Nephron progenitor cell (in vitro differentiated cells): ENCODE data around the gene CTAGE9.
A peak's percentile ranks its signal among the peaks of the same experiment; 100 is the strongest.

Experiments
- DNase-seq: peaks from one replicate; pipeline ENCODE4 v3.0.0; 2021
- H3K27ac Mint-ChIP-seq: 2 replicates; pipeline ENCODE4 v1.8.0; 2021; ENCODE audit warnings: mild to moderate bottlenecking, moderate library complexity, mixed read lengths
- H3K27me3 Mint-ChIP-seq: 2 replicates; pipeline ENCODE4 v1.8.0; 2021; ENCODE audit warnings: mild to moderate bottlenecking, low read depth, mixed read lengths; ENCODE audit not compliant: poor library complexity
- H3K36me3 Mint-ChIP-seq: 2 replicates; pipeline ENCODE4 v1.8.0; 2021; ENCODE audit warnings: low read depth, mixed read lengths
- H3K4me1 Mint-ChIP-seq: 2 replicates; pipeline ENCODE4 v1.8.0; 2021; ENCODE audit warnings: mixed read lengths
- H3K4me3 Mint-ChIP-seq: 2 replicates; pipeline ENCODE4 v1.8.0; 2021; ENCODE audit warnings: mild to moderate bottlenecking, moderate library complexity, mixed read lengths
- H3K9me3 Mint-ChIP-seq: 2 replicates; pipeline ENCODE4 v1.8.0; 2021; ENCODE audit warnings: mild to moderate bottlenecking, moderate library complexity, mixed read lengths
- TF ChIP-seq, protein P1 (sequence below): fragments of 200-600 bp; sonication (generic); IDR thresholded peaks from 2 replicates; pipeline ENCODE4 v1.5.0; 2021; ENCODE audit warnings: antibody characterized with exemption

CTAGE9 gene

DNA sequence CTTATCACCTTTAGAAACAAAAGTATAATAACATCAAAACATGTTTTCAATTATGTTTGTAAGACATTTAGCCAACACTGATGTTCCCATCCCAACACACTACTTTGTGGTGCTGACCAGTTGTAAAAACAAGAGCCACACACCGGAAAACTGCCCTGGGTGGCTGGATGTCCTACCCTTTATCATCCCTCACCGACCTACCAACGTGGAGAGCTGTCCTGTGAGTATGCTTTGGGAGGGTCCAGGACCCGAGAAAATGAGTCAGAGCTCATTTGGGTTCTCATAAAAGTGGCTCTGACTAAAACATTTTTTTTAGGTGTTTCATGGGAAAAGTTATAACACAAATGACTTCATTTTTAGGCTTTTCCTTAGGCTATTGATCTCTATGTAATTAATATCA lies 29.3 kb upstream of the CTAGE9 start:
- Mint-ChIP-seq H3K4me3 (no peak overlapping the region), H3K4me1 (peaks cover 17% of the 10 kb centered on the region), H3K27me3 (no peaks in the 10 kb centered on the region), H3K27ac (no peak overlapping the region), H3K36me3 (no peaks in the 10 kb centered on the region), H3K9me3 (no peaks in the 10 kb centered on the region)
- no peak for DNase-seq
- TF ChIP-seq, protein P1, sequence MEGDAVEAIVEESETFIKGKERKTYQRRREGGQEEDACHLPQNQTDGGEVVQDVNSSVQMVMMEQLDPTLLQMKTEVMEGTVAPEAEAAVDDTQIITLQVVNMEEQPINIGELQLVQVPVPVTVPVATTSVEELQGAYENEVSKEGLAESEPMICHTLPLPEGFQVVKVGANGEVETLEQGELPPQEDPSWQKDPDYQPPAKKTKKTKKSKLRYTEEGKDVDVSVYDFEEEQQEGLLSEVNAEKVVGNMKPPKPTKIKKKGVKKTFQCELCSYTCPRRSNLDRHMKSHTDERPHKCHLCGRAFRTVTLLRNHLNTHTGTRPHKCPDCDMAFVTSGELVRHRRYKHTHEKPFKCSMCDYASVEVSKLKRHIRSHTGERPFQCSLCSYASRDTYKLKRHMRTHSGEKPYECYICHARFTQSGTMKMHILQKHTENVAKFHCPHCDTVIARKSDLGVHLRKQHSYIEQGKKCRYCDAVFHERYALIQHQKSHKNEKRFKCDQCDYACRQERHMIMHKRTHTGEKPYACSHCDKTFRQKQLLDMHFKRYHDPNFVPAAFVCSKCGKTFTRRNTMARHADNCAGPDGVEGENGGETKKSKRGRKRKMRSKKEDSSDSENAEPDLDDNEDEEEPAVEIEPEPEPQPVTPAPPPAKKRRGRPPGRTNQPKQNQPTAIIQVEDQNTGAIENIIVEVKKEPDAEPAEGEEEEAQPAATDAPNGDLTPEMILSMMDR: no peak

DNA sequence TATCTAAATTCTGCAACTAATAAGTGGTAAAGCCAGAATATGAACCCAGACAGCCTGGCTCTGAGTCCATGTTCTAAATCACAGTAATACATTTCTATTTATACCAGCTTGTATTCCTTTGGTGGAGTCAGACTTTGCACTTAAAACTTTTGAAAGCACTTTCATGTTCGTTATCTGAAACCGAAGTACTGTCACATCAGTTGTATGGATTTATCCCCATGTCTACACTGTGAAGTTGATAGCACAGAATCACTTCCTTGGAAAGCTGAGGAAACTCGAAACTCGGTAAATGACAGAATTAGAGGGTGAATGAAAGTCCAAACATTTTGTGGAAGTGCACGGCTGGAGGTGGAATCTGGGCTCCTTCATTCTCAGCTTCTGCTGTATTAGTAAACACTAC lies 28.3 kb upstream of the CTAGE9 start:
- H3K27ac Mint-ChIP-seq: no peak overlapping the region
- H3K36me3 Mint-ChIP-seq: no peaks in the 10 kb centered on the region

DNA sequence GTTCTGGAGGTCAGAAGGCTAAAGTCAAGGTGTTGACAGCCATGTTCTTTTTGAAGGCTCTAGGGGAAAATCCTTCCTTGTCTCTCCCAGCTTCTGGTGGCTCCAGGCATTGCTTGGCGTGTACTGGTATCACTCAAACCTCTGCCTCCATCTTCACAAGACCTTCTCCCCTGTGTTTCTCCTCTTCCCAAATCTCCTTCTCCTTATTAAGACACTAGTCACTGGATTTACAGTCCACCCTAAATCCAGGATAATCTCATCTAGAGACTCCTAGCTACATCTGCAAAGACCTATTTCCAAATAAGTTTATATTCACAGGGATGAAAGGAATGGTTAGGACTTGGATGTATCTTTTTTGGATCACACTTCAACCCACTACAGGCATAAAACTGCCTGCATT lies 26.0 kb upstream of the CTAGE9 start:
- Mint-ChIP-seq H3K4me3 (no peak overlapping the region), H3K27ac (no peak overlapping the region), H3K36me3 (no peaks in the 10 kb centered on the region), H3K4me1 (peaks cover 17% of the 10 kb centered on the region), H3K9me3 (no peaks in the 10 kb centered on the region), H3K27me3 (no peaks in the 10 kb centered on the region)
- TF ChIP-seq, protein P1: no peak
- DNase-seq: no peak

More for the DNA sequence above, 28.3 kb upstream of the CTAGE9 start:
- Mint-ChIP-seq H3K4me3 (no peak overlapping the region), H3K27me3 (no peaks in the 10 kb centered on the region), H3K4me1 (peaks cover 17% of the 10 kb centered on the region), H3K9me3 (no peaks in the 10 kb centered on the region)
- no peak for DNase-seq
- TF ChIP-seq, protein P1: no peak

DNA sequence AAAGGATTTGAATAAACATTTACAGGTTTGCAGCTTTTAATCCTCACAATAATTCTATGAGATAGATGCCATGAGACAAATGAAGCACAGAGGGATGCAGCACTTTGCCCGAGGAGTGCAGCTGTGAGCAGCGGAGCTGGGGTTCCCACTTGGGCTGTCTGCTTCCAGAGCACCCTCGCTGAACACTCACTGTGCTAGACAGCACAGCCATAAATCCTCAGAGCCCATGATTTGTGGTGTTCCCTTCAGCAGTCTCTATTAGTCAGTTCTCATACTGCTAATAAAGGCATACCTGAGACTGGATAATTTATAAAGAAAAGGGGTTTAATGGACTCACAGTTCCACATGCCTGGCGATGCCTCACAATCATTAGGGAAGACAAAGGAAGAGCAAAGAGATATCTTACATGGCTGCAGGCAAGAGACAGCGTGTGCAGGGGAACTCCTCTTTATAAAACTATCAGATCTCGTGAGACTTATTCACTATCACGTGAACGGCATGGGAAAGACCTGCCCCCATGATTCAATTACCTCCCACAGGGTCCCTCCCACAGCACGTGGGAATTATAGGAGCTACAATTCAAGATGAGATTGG lies 25.3 kb upstream of the CTAGE9 start:
- TF ChIP-seq, protein P1: no peak
- no peaks in the 10 kb centered on the region for H3K27me3 Mint-ChIP-seq
- H3K4me3 Mint-ChIP-seq: no peak overlapping the region
- H3K9me3 Mint-ChIP-seq: no peaks in the 10 kb centered on the region
- peak; percentile 18 for DNase-seq
- H3K4me1 Mint-ChIP-seq: peaks cover 17% of the 10 kb centered on the region
- H3K27ac Mint-ChIP-seq: peak overlapping the region; percentile 18
- no peaks in the 10 kb centered on the region for H3K36me3 Mint-ChIP-seq

DNA sequence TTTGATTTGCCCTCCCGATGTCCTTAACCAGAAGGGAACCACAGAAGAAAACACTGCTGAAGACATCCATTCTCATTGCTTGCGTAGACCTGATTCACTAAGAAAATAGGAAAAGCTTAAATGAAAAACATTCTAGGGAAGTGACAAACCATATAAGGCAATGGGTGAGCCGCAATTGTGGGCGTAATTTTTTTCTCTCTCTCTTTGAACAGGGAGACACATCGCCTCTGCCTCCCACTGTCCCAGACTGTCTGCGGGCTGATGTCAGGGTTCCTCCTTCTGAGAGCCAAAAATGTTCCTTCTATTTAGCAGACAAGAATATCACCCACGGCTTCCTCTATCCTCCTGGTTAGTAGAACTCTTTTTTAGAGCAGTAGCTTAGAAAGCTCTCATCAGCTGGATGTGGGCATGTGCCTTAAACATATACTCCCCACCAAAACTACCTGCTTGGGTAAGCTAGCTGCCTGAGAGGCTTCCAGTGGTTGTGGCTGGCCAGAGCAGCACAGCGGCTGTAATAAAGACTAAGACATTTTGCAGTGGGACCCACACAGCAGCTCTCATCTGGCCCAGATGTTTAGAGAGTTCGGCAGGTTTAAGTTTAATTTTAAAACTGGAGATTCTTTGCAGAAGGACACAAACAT lies 22.7 kb upstream of the CTAGE9 start:
- H3K36me3 Mint-ChIP-seq: no peaks in the 10 kb centered on the region
- no peak overlapping the region for H3K4me3 Mint-ChIP-seq
- TF ChIP-seq, protein P1: no peak
- no peak for DNase-seq
- H3K27ac Mint-ChIP-seq: no peak overlapping the region
- H3K9me3 Mint-ChIP-seq: no peaks in the 10 kb centered on the region
- no peaks in the 10 kb centered on the region for H3K27me3 Mint-ChIP-seq
- H3K4me1 Mint-ChIP-seq: peaks cover 12% of the 10 kb centered on the region

DNA sequence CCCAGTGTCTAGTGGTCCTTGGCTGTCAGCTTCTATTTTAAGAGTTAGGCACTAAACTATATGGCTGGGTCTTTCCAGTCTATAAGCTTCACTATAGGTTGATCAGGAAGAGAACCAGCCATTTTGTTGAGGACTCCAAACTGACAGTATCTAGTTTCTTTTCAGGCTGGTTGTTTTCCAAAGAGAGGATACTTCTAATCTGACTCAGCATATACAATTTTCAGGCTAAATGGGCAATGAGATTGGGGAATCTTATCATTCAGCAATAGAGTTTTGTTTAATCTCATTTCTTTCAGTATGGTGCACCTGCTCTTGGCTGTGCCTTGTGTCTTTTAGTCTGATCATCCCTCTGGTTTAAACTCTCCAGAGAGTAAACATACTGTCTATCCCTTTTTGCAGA lies 20.4 kb upstream of the CTAGE9 start:
- no peak overlapping the region for H3K27ac Mint-ChIP-seq
- H3K4me3 Mint-ChIP-seq: no peak overlapping the region
- no peaks in the 10 kb centered on the region for H3K27me3 Mint-ChIP-seq
- H3K36me3 Mint-ChIP-seq: peaks cover 4% of the 10 kb centered on the region
- TF ChIP-seq, protein P1: no peak
- DNase-seq: no peak
- H3K9me3 Mint-ChIP-seq: peaks cover 6% of the 10 kb centered on the region
- H3K4me1 Mint-ChIP-seq: peaks cover 5% of the 10 kb centered on the region
